Stomach (tissue), 9 donors: Measurements from ENCODE around the gene ACSS2. TPM values are rescaled to one million over a fixed set of nuclear protein-coding genes. Genes with fewer than 3 reads are reported as not detected.

Source experiments
- DNase-seq, 2 donors: peaks; one replicate each; pipeline versions ENCODE4 v3.0.0 to v3.0.0-alpha.2; 2013 to 2019
- H3K27ac ChIP-seq, 5 donors: fragments of 200-600 bp in 4 of 5; sonication (generic) in 4 of 5; one replicate each; pipeline ENCODE4 v1.5.1; 2013 to 2019; ENCODE audit warnings: mild to moderate bottlenecking in 1 of 5, moderate library complexity in 1 of 5
- H3K27me3 ChIP-seq, 3 donors: fragments of 200-600 bp; sonication (generic); one replicate each; pipeline ENCODE4 v1.5.1; 2017 to 2019; ENCODE audit warnings: mixed run types in 1 of 3
- H3K36me3 ChIP-seq, 4 donors: fragments of 200-600 bp; sonication (generic); 1 replicate in 3 of 4; 2 replicates in 1 of 4; pipeline ENCODE4 v1.5.1; 2016 to 2019
- H3K4me1 ChIP-seq, 4 donors: fragments of 200-600 bp; sonication (generic); one replicate each; pipeline ENCODE4 v1.5.1; 2016 to 2019
- H3K4me3 ChIP-seq, 4 donors: fragments of 200-600 bp; sonication (generic) in 3 of 4; one replicate each; pipeline ENCODE4 v1.5.1; 2016 to 2019; ENCODE audit warnings: mild to moderate bottlenecking in 1 of 4
- H3K9me3 ChIP-seq, 4 donors: fragments of 200-600 bp; sonication (generic); one replicate each; pipeline ENCODE4 v1.5.1; 2016 to 2019
- EP300 ChIP-seq: sonication (generic); formaldehyde crosslinking; IDR thresholded peaks from one replicate; pipeline ENCODE4 v1.6.1; 2017; ENCODE audit warnings: antibody characterized with exemption
- POLR2A ChIP-seq, 4 donors: fragments of 450-650 bp; IDR thresholded peaks; one replicate each; pipeline ENCODE4 v1.6.1; 2016; ENCODE audit warnings: antibody characterized with exemption in 4 of 4, control low read depth in 2 of 4, mild to moderate bottlenecking in 1 of 4, moderate library complexity in 1 of 4
- POLR2AphosphoS5 ChIP-seq, 3 donors: sonication (generic); formaldehyde crosslinking; IDR thresholded peaks; one replicate each; pipeline ENCODE4 v1.6.1; 2016; ENCODE audit warnings: antibody characterized with exemption in 3 of 3
- WGBS, 5 donors: extraction: QIAGEN DNeasy Blood & Tissue Kit in 3 of 5; methylation state at CpG; one replicate each; pipeline versions ENCODE4 v1.1.5 to v1.1.7; 2013 to 2018; 5-methylcytosine and 5-hydroxymethylcytosine counted together
- intact Hi-C: fragments of 100-400 bp; cut with DNase I; formaldehyde crosslinking; loops from one replicate; pipeline ENCODE4 v1.15.1; 2023; ENCODE audit warnings: low total_unique reads
- polyA plus RNA-seq, 3 donors: library from polyadenylated mRNA; stranded (reverse); fragments of 200-250 nt; gene quantifications; one replicate each; pipeline ENCODE4 v1.2.3, GENCODE V29; 2013
- total RNA-seq, 5 donors: library from RNA; depleted of rRNA; stranded (reverse); fragments of >200 nt; gene quantifications; one replicate each; pipeline versions ENCODE4 v1.1.0 to v1.2.3, GENCODE V29; 2014 to 2016
- TF ChIP-seq, protein P1 (sequence below), 7 experiments: fragments of 450-650 bp in 4 of 7; fragments of 200-600 bp in 3 of 7; sonication (generic) in 3 of 7; IDR thresholded peaks; one replicate each; pipeline ENCODE4 v1.5.1; 2016 to 2019; ENCODE audit warnings: antibody characterized with exemption in 7 of 7, control low read depth in 2 of 7, mild to moderate bottlenecking in 1 of 7
- donor health status: healthy with polysubstance abuse.
- donor health status: Bipolar disorder and iron deficiency.
- donor health status: healthy.

Gene ACSS2
- total and polyA plus RNA-seq, 8 donors = 59.0 to 1,709 (median 139) TPM

- H3K27ac ChIP-seq = no peak overlapping the region
- TF ChIP-seq, protein P1, sequence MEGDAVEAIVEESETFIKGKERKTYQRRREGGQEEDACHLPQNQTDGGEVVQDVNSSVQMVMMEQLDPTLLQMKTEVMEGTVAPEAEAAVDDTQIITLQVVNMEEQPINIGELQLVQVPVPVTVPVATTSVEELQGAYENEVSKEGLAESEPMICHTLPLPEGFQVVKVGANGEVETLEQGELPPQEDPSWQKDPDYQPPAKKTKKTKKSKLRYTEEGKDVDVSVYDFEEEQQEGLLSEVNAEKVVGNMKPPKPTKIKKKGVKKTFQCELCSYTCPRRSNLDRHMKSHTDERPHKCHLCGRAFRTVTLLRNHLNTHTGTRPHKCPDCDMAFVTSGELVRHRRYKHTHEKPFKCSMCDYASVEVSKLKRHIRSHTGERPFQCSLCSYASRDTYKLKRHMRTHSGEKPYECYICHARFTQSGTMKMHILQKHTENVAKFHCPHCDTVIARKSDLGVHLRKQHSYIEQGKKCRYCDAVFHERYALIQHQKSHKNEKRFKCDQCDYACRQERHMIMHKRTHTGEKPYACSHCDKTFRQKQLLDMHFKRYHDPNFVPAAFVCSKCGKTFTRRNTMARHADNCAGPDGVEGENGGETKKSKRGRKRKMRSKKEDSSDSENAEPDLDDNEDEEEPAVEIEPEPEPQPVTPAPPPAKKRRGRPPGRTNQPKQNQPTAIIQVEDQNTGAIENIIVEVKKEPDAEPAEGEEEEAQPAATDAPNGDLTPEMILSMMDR (IDR thresholded peaks at IDR 0.05) = no peak
- TF ChIP-seq POLR2A (IDR thresholded peaks at IDR 0.05) = no peak
- no peak for TF ChIP-seq POLR2AphosphoS5 (IDR thresholded peaks at IDR 0.05)
- no peak for TF ChIP-seq EP300
- H3K4me3 ChIP-seq = no peak overlapping the region
- intact Hi-C loops = no loop called here
- peaks cover 8 to 95% (median 77%) of the 10 kb centered on the region in 4 donors for H3K36me3 ChIP-seq
- H3K4me1 ChIP-seq = no peaks in the 10 kb centered on the region
- H3K27me3 ChIP-seq = no peaks in the 10 kb centered on the region
- no peak for DNase-seq
- WGBS, 5 donors = 84 to 93% (median 93%) methylated on average over 9 of the region's 9 CpGs
- no peaks in the 10 kb centered on the region for H3K9me3 ChIP-seq
These were observed 26.6 kb upstream of the ACSS2 start for GRCh38 chr20:34849778-34850177.

- Histone ChIP-seq H3K36me3 (peaks cover 8 to 95% (median 76%) of the 10 kb centered on the region in 4 donors), H3K4me3 (no peak overlapping the region), H3K27ac (no peak overlapping the region), H3K9me3 (no peaks in the 10 kb centered on the region), H3K27me3 (no peaks in the 10 kb centered on the region), H3K4me1 (no peaks in the 10 kb centered on the region)
- intact Hi-C loops = no loop called here
- DNase-seq = no peak
- 95 to 97% (median 96%) methylated on average over 11 to 14 of the region's 14 CpGs for WGBS, 5 donors
- TF ChIP-seq EP300 = no peak
- TF ChIP-seq, protein P1 (IDR thresholded peaks at IDR 0.05) = no peak
- TF ChIP-seq POLR2AphosphoS5 (IDR thresholded peaks at IDR 0.05) = no peak
- no peak for TF ChIP-seq POLR2A (IDR thresholded peaks at IDR 0.05)
These were observed 25.4 kb upstream of the ACSS2 start for GRCh38 chr20:34850969-34851368.

DNA sequence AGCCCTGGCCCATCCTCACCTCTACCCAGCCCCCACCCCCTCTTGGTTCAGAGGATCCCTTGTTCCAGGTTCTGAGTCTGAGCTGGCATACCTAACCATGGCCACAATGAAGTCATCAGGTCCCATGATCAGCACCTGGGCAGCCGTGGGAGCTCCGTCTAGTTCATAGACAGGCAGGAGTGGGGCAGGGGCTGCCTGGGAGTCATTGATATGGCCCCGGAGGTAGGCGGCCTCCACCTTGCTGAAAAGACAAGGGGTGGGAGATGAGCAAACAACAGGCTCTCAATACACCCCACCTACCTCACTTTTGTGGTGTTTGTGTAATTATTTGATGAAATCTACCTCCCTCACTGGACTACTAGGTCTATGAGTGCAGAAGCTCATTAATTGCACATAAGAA lies 24.1 kb upstream of the ACSS2 start:
- H3K27ac ChIP-seq = no peak overlapping the region
- no peaks in the 10 kb centered on the region for H3K4me1 ChIP-seq
- peaks cover 12 to 97% (median 85%) of the 10 kb centered on the region in 4 donors for H3K36me3 ChIP-seq
- H3K9me3 ChIP-seq = no peaks in the 10 kb centered on the region
- WGBS, 5 donors = 36 to 62% (median 58%) methylated on average over 4 of the region's 4 CpGs
- intact Hi-C loops = no loop called here
- H3K27me3 ChIP-seq = no peaks in the 10 kb centered on the region
- no peak for DNase-seq
- TF ChIP-seq POLR2AphosphoS5 (IDR thresholded peaks at IDR 0.05) = no peak
- TF ChIP-seq, protein P1 (IDR thresholded peaks at IDR 0.05) = no peak
- TF ChIP-seq POLR2A (IDR thresholded peaks at IDR 0.05) = no peak
- TF ChIP-seq EP300 = no peak
- no peak overlapping the region for H3K4me3 ChIP-seq

- Histone ChIP-seq H3K27ac (no peak overlapping the region), H3K4me1 (peaks cover 0 to 20% (median 7%) of the 10 kb centered on the region in 4 donors), H3K36me3 (peaks cover 11 to 87% (median 75%) of the 10 kb centered on the region in 4 donors), H3K9me3 (no peaks in the 10 kb centered on the region), H3K27me3 (no peaks in the 10 kb centered on the region), H3K4me3 (no peak overlapping the region)
- TF ChIP-seq POLR2AphosphoS5 (IDR thresholded peaks at IDR 0.05) = no peak
- TF ChIP-seq, protein P1 (IDR thresholded peaks at IDR 0.05) = no peak
- TF ChIP-seq POLR2A (IDR thresholded peaks at IDR 0.05) = no peak
- no peak for TF ChIP-seq EP300
- intact Hi-C loops = no loop called here
- WGBS, 5 donors = 94 to 98% (median 96%) methylated on average over 26 of the region's 26 CpGs
- DNase-seq = no peak
These were observed 17.0 kb upstream of the ACSS2 start for GRCh38 chr20:34859367-34859766.
